KOPT-K1 (cell line): ENCODE results near the gene LIPT2.

Source experiments
- H3K27ac ChIP-seq: fragments of 200-600 bp; sonication (generic); 2 replicates; pipeline ENCODE4 v1.5.1; 2016; ENCODE audit warnings: antibody characterized with exemption, mild to moderate bottlenecking, low read depth, low read length; ENCODE audit not compliant: poor library complexity, severe bottlenecking
- H3K36me3 ChIP-seq: fragments of 200-600 bp; sonication (generic); 2 replicates; pipeline ENCODE4 v1.5.1; 2017; ENCODE audit warnings: antibody characterized with exemption, mild to moderate bottlenecking, low read length, moderate library complexity; ENCODE audit not compliant: insufficient read depth
- H3K9me3 ChIP-seq: fragments of 200-600 bp; sonication (generic); 2 replicates; pipeline ENCODE4 v1.5.1; 2017; ENCODE audit warnings: antibody characterized with exemption, low read length, mild to moderate bottlenecking; ENCODE audit not compliant: insufficient read depth, poor library complexity, severe bottlenecking

Gene LIPT2

DNA sequence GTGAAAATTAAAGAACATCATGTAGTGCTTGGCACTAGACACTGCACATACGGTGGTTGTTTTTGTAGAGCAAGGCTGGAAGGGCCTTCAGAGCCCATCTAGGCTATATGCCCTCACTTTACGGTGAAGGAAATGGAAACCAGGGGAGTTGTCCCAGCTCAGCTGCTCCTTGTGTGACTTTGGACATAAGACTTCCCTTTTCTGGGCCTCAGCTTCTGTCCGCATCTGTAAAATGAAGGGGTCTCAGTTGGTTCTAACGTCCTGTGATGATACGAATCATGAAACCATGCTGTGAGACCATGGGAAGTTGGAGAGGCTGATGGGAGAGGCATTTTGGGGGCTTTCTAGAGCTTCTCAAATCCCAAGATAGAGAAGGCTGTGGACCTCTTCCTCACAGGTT lies 30.9 kb downstream of the LIPT2 start:
- Histone ChIP-seq H3K9me3 (no peaks in the 10 kb centered on the region), H3K36me3 (no peaks in the 10 kb centered on the region), H3K27ac (no peak overlapping the region)

DNA sequence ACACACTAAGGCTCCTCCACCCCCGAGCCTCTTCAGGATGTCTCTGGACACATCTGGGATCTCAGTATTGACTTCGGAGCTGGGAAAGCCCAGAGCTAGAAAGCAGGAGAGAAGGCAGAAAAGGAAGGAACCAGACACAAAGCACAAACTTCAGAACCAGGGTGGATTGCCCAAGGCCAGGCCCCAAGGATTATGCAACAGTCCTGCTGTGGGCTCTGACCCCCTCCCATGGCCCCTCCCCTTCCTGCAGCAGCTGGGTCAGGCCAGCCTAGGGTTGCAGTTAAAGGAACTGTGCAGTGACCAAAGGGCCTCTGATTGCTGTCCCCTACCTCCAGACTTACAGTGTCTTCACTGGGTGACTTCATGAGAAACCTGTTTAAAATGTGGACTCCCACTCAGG lies 31.5 kb downstream of the LIPT2 start:
- H3K9me3 ChIP-seq, result no peaks in the 10 kb centered on the region
- H3K27ac ChIP-seq, result no peak overlapping the region
- no peaks in the 10 kb centered on the region for H3K36me3 ChIP-seq

DNA sequence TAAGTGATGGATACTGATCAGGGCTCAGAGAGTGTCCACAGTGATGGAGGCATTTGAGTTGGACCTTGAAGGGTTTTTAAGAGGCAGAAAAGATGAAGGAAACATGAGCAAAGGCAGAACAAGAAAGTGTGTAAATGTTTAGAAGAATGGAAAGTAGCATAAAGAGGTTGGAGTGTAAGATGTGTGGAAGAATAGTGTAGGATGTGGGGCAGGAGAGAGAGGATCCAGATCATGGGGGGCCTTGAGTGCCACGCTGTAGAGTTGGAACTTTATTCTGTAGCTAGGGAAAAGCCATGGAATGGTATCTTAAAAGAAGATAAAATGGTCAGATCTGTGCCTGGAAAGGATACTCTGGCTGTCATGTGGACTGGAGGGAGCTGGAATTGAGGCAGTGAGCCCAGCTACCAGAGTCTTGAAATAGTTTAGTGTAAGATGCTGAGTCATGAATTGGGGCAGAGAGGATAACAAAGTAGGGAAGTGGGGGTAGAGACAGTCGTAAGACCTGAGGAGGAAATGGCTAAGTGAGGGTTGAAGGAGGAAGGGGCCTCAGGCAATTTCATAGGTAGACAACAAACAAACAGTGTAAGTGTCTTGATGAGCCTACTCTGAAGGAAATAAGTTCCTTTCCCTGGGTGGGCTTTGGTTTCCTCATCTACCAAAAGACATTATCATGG lies 32.9 kb downstream of the LIPT2 start:
- Histone ChIP-seq H3K27ac (no peak overlapping the region), H3K9me3 (no peaks in the 10 kb centered on the region), H3K36me3 (no peaks in the 10 kb centered on the region)

DNA sequence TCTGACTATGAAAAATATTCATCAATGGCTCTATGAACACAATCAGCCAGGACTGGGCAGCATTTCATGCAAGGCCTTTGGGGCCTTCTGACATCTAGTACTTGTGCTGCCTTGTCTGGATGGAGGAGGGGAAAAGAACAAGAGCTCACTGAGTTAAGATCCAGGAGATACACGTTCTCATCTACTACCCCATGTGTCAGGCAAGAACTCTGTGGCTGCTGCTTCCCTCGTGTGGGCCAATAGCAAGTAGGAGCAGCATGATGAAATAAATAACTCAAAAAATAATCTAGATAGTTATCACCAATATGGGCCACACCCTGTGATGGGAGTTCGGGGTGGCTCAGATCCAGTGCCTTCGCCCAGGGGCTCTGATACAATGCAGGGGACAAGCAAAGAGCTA lies 33.5 kb downstream of the LIPT2 start:
- H3K27ac ChIP-seq, result no peak overlapping the region
- H3K9me3 ChIP-seq, result no peaks in the 10 kb centered on the region
- H3K36me3 ChIP-seq, result no peaks in the 10 kb centered on the region

DNA sequence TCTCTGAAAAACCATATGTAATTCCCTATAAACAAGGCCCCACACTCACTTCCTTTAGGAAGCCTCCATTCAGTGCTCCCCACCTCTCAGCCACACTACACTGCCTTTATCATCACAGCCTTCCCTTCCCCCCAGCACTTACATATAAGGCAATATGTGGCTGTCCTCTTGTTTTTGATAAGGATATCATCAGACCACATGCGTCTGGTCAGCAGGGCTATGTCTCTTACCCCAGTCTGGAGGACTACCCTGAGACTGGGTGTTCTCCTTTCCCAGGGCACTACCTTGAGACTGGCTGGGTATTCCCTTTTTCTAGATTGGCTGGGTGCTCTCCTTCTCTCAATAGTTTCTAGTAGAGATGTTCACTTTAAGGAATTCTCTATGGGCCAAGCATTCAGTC lies 33.9 kb downstream of the LIPT2 start:
- Histone ChIP-seq H3K36me3 (no peaks in the 10 kb centered on the region), H3K9me3 (no peaks in the 10 kb centered on the region), H3K27ac (no peak overlapping the region)

DNA sequence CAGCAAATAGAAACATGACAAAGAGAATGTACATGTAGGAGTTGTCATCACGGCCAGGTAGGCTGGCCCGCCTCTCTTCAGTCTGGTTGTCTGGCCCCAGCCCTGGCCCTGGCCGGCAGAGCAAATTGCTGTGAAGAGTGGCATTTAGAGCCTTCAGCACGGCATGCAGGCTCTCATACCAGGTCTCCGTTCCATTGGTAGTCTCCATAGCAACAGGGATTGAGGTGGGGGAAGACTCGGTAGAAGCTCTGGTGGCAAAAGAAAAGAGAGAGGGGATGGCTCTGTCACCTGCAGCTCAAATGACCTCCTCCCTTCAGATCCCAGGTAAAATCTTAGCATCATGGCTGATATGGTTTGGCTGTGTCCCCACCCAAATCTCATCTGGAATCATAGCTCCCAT lies 36.2 kb downstream of the LIPT2 start:
- Histone ChIP-seq H3K36me3 (no peaks in the 10 kb centered on the region), H3K27ac (no peak overlapping the region), H3K9me3 (no peaks in the 10 kb centered on the region)

DNA sequence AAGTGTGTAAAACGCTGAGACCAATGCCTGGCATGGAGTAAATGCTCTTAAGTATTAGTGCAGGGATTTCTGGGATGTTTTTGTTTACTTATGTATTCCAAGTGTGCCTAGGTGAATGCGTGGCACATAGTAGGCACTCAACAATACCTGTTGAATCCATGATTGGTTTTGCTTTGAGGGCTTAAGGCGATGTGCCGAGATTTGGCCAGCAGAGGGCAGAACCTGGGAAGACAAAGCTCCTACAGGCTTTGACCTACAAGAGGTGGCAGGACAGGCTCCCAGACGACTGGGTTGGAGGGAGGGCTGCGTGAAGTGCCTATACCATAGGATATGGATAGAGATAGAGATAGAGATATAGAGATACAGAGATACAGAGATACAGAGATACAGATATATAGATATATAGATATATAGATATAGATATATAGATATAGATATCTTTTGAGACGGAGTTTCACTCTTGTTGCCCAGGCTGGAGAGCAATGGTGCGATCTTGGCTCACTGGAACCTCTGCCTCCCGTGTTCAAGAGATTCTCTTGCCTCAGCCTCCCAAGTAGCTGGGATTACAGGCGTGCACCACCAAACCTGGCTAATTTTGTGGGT lies 40.0 kb downstream of the LIPT2 start:
- no peak overlapping the region for H3K27ac ChIP-seq
- no peaks in the 10 kb centered on the region for H3K36me3 ChIP-seq
- no peaks in the 10 kb centered on the region for H3K9me3 ChIP-seq

DNA sequence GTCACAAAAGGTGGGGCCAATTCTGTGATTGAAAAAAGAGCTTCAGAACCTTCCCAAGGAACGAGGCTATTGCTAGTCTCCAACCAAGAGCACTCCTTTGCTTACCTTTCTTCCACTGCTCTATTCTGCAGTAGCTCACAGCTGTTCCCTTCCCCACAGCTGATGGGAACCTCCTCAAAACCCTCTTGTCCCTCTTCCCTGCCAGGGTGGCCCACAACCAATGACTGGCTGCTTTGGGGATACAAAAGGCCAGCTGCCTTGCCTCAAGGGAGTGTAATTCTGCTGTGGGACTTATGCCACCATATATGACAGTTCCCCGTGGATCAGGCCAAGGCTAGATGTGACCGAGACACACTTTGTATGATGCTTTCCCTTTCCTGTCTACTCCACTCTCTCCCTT lies 41.2 kb downstream of the LIPT2 start:
- Histone ChIP-seq H3K9me3 (no peaks in the 10 kb centered on the region), H3K27ac (no peak overlapping the region), H3K36me3 (no peaks in the 10 kb centered on the region)

DNA sequence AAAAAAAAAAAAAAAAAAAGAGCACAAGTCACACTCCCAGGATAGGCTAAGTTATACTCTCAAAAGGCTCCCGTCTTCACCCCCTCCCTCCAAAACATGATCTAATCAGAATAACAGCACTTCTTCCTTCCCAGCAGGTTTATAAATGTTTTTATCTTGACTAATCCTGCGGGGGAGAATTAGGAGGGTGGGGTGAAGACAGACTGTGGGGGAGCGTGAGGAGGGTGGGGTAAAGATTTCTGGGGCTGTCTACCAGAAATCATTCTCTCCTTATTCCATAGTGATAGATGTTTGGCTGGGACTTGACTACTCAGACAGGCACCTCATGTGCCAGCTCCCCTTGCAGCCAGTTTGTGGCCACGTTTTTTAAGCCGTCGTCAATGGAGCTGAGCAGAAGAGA lies 43.2 kb downstream of the LIPT2 start:
- no peaks in the 10 kb centered on the region for H3K36me3 ChIP-seq
- H3K27ac ChIP-seq, result no peak overlapping the region
- no peaks in the 10 kb centered on the region for H3K9me3 ChIP-seq

DNA sequence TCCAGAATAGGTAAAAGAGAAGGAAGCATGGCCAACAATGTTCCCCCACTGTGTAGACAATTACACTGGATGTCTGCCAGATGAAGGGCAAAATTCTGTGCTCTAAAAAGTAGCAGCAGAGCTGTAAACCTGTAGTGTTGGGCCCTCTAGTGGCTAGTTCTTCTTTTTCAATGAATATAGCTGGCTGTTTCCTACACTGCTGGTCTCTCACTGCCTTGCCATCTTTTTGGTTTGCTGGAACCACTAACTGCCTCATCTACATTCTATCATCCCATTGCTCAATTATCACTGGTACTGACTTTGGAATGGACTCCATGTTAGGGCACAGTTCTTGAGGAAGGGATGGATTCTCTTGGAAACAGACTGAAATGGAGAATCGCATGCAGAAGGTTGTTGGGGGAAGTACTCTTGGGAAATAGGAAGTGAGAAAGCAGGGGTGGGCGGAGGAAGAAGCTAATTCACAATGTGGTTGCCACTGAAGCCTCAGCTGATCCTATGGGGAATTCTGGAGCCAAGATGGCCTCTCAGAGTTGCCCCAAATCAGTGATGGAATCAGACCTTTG lies 44.1 kb downstream of the LIPT2 start:
- no peaks in the 10 kb centered on the region for H3K36me3 ChIP-seq
- H3K9me3 ChIP-seq, result no peaks in the 10 kb centered on the region
- H3K27ac ChIP-seq, result no peak overlapping the region

DNA sequence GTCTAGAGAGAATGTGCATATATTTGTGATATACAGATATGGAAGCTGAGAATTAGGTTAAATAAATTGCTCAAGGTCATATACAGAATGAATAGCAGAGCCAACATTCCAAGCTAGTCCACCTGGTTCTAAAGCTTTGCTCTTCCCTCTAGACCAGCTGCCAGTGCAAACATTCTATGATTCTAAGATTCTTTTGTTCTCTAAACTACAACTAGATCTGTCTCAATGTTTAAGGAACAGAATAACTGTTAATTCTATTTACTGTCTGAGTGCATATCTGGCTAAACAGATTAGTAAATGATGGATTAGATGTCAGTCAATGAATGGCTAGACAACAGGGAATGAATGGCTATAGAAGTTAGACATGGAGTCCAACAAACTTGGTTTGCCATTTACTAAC lies 45.8 kb downstream of the LIPT2 start:
- Histone ChIP-seq H3K9me3 (no peaks in the 10 kb centered on the region), H3K36me3 (no peaks in the 10 kb centered on the region), H3K27ac (no peak overlapping the region)

DNA sequence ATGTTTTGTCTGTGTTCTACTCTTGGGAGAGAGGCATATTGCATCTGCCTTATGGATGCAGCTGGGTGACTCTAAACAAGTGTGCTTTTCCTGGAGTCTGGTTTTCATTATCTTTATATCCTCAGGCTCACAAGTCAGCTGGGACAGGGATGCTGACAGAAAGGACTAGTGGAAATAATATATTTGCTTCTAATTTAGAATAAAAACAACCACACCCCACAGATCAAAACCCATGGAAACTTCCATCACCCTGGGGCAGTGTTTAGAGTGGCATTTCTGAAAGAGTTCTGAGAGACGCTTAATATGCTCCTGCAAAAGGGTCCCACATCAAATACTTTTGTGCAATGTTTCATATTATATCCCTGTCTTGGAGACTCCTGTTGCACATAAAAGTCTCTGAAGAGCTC lies 47.0 kb downstream of the LIPT2 start:
- H3K9me3 ChIP-seq, result no peaks in the 10 kb centered on the region
- no peak overlapping the region for H3K27ac ChIP-seq
- no peaks in the 10 kb centered on the region for H3K36me3 ChIP-seq

DNA sequence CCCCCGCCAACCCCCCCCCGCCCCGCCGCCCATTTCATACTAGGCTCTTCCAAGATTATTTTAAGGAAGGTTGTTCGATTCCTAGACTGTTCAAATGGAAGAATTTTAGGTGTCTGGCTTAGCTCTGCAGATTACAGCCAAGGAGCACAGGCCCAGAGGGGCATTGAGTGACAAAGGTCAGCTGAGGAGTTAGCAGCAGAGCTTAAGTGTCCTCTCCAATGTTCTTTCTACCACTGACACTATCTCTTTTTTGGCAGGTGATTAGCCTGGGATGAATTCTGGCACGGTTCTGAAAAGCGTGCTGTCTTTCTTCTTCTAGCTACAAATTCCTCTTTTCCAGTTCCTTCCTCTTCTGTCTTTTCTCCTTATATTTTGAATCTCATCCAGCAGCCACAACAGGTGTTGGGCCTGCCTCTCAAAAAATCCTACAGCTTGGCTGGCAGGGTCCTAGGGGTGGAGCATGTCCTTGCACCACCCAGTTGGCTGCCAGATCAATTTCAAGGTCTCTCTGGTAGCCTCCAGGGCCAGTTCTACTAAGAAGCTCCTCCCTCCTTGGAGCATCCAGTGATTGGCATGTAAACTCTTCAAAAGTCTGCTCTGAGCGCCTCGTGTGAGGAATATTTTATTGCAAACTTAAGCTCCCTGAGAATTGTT lies 49.2 kb downstream of the LIPT2 start:
- Histone ChIP-seq H3K9me3 (peaks cover 5% of the 10 kb centered on the region), H3K36me3 (no peaks in the 10 kb centered on the region), H3K27ac (no peak overlapping the region)

DNA sequence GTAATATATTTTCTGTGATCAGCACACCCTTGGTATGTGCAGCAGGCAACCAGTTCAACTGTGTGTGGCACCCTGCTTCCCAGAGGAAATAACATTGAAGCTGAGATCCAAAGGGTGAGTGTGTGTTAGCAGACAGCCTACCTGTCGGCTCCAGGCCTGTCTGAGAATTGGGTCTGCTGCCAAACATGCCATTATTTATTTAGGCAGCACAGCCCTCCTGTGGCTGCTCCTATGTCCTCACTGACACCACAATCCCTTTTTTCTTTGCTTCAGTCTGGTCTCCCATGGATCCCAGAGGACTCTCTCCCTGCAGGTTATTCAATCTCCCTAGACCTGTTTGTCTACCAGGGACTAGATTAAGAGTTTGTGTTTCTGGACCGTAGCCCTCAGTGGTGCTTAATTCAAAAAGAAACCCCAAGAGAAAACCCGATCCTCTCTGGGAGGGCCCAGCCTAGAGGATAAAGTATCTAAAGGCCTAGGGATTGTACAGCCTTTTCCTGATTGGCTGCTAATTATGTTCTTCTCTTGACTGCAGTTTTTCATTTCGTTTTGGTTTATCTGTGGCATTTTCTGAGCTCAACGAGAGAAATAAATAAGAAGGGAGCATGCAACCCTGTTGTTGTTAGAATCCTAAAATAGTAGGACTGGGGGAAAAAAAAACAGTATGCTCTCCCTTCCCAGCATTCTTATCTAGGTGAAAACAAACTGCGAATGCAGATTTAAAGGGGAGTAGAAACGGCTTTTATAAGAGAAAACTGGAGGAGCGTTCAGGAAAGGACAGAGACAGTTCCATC lies 50.3 kb downstream of the LIPT2 start:
- H3K36me3 ChIP-seq, result no peaks in the 10 kb centered on the region
- H3K27ac ChIP-seq, result no peak overlapping the region
- peaks cover 5% of the 10 kb centered on the region for H3K9me3 ChIP-seq

DNA sequence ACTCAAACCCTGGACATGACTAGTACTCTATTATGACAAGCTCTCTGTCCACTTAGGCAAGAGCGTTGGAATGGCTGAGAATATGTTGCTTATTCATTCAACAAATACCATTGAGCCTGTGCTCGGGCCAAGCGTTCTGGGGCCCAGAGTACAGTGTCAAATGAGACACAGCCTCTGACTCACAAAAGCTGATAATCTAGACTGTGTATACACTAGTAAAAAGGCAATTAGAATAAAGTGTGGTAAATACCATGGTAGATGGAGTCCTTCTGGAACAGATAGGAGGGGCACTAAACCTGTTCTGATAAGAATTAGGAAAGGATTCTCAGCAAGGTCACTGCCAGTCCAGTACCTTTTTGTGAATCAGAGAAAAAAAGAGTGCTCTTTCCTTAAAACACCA lies 50.9 kb downstream of the LIPT2 start:
- no peak overlapping the region for H3K27ac ChIP-seq

More for the DNA sequence above, 50.9 kb downstream of the LIPT2 start:
- peaks cover 5% of the 10 kb centered on the region for H3K9me3 ChIP-seq
- H3K36me3 ChIP-seq, result no peaks in the 10 kb centered on the region
